SJCRH30 (cell line): ENCODE results near the gene RNF8. TPM values are rescaled to one million over a fixed set of nuclear protein-coding genes. Genes with fewer than 3 reads are reported as not detected.
"Not testable (repeated sequence)": the region's sequence is repeated elsewhere in the genome, so short reads cannot be mapped to it uniquely, and the experiment has no call there.

Experiments
- DNase-seq, 2 experiments: peaks; one replicate each; pipeline ENCODE4 v3.0.0-alpha.2; 2015 to 2020
- H3K27ac ChIP-seq: fragments of 250-450 bp; sonication (Bioruptor Pico); 2 replicates; pipeline ENCODE4 v1.5.1; 2020; ENCODE audit warnings: mild to moderate bottlenecking, moderate library complexity
- H3K27me3 ChIP-seq: fragments of 250-450 bp; sonication (Bioruptor Pico); 2 replicates; pipeline ENCODE4 v1.5.1; 2020; ENCODE audit warnings: mild to moderate bottlenecking, moderate library complexity
- H3K36me3 ChIP-seq: fragments of 250-450 bp; sonication (Bioruptor Pico); 2 replicates; pipeline ENCODE4 v1.5.1; 2020; ENCODE audit warnings: mild to moderate bottlenecking, moderate library complexity
- H3K4me1 ChIP-seq: fragments of 250-450 bp; sonication (Bioruptor Pico); 2 replicates; pipeline ENCODE4 v1.5.1; 2020; ENCODE audit warnings: mild to moderate bottlenecking, moderate library complexity
- H3K4me3 ChIP-seq: fragments of 250-450 bp; sonication (Bioruptor Pico); 2 replicates; pipeline ENCODE4 v1.5.1; 2020; ENCODE audit warnings: mild to moderate bottlenecking, moderate library complexity
- H3K9me3 ChIP-seq: fragments of 250-450 bp; sonication (Bioruptor Pico); replicated peaks from 2 replicates; pipeline ENCODE4 v1.5.1; 2020; ENCODE audit warnings: mild to moderate bottlenecking, moderate library complexity
- total RNA-seq: library from RNA; depleted of rRNA; stranded (reverse); fragments of >200 nt; shearing (Covaris generic); gene quantifications from 2 replicates; pipeline ENCODE4 v1.2.3, GENCODE V29; 2014; rRNA removed

The RNF8 gene
- total RNA-seq = 35.8 and 36.1 TPM in 2 replicates

- no peaks in the 10 kb centered on the region for H3K9me3 ChIP-seq
- no peaks in the 10 kb centered on the region for H3K27me3 ChIP-seq
- H3K4me1 ChIP-seq = peaks cover 3% of the 10 kb centered on the region; the same call in 1 of the 2 replicates
- DNase-seq = peak; percentile 92 to 95
- H3K27ac ChIP-seq = peak within 1 kb of the TSS; percentile 33; the same call in 1 of the 2 replicates
- peak within 1 kb of the TSS; percentile 76 for H3K4me3 ChIP-seq
- H3K36me3 ChIP-seq = no peaks in the 10 kb centered on the region
Observed at GRCh38 chr6:37353761-37354525, at the start of gene RNF8. Gene RNF8, plus strand, starts transcription at chr6:37353983. Its CDS starts 182 bp downstream, at chr6:37354165.

GRCh38 chr6:37304766-37305165 is 49.0 kb upstream of the RNF8 start:
- no peaks in the 10 kb centered on the region for H3K27me3 ChIP-seq
- no peak overlapping the region for H3K4me3 ChIP-seq
- no peaks in the 10 kb centered on the region; the same call in 1 of the 2 replicates for H3K36me3 ChIP-seq
- H3K27ac ChIP-seq = no peak overlapping the region
- peaks cover 16% of the 10 kb centered on the region for H3K4me1 ChIP-seq
- no peak for DNase-seq
- no peaks in the 10 kb centered on the region for H3K9me3 ChIP-seq

- H3K27ac ChIP-seq = peak overlapping the region; percentile 24
- no peaks in the 10 kb centered on the region for H3K9me3 ChIP-seq
- no peaks in the 10 kb centered on the region; the same call in 1 of the 2 replicates for H3K36me3 ChIP-seq
- no peaks in the 10 kb centered on the region for H3K27me3 ChIP-seq
- DNase-seq = peak; percentile 70 to 88
- peaks cover 16% of the 10 kb centered on the region for H3K4me1 ChIP-seq
- H3K4me3 ChIP-seq = no peak overlapping the region
Observed at GRCh38 chr6:37305841-37306425, 47.9 kb upstream of the RNF8 start.

- Histone ChIP-seq H3K36me3 (no peaks in the 10 kb centered on the region), H3K4me1 (peaks cover 16% of the 10 kb centered on the region), H3K27me3 (no peaks in the 10 kb centered on the region), H3K27ac (peak overlapping the region; percentile 24), H3K9me3 (no peaks in the 10 kb centered on the region), H3K4me3 (no peak overlapping the region)
- DNase-seq = peak in 1 of 2 experiments; percentile 25
Observed at GRCh38 chr6:37306624-37307222, 47.1 kb upstream of the RNF8 start.

GRCh38 chr6:37307484-37307883 is 46.3 kb upstream of the RNF8 start:
- not testable (repeated sequence) for H3K4me3 ChIP-seq, H3K27ac ChIP-seq

GRCh38 chr6:37308069-37308815 is 45.5 kb upstream of the RNF8 start:
- no peaks in the 10 kb centered on the region for H3K36me3 ChIP-seq
- H3K27me3 ChIP-seq = no peaks in the 10 kb centered on the region
- H3K9me3 ChIP-seq = no peaks in the 10 kb centered on the region
- no peak overlapping the region for H3K27ac ChIP-seq
- DNase-seq = peak in 1 of 2 experiments; percentile 33
- H3K4me1 ChIP-seq = peaks cover 16% of the 10 kb centered on the region
- no peak overlapping the region for H3K4me3 ChIP-seq

More at GRCh38 chr6:37307484-37307883, 46.3 kb upstream of the RNF8 start:
- not testable (repeated sequence) for DNase-seq, H3K9me3 ChIP-seq, H3K36me3 ChIP-seq, H3K27me3 ChIP-seq
- H3K4me1 ChIP-seq = peaks cover 16% of the 10 kb centered on the region

- no peaks in the 10 kb centered on the region for H3K36me3 ChIP-seq
- no peak for DNase-seq
- H3K27me3 ChIP-seq = no peaks in the 10 kb centered on the region
- peaks cover 16% of the 10 kb centered on the region for H3K4me1 ChIP-seq
- H3K9me3 ChIP-seq = no peaks in the 10 kb centered on the region
- H3K27ac ChIP-seq = no peak overlapping the region
- H3K4me3 ChIP-seq = no peak overlapping the region
Observed at GRCh38 chr6:37309046-37309445, 44.7 kb upstream of the RNF8 start.

- H3K36me3 ChIP-seq = no peaks in the 10 kb centered on the region
- DNase-seq = no peak
- no peaks in the 10 kb centered on the region for H3K27me3 ChIP-seq
- H3K4me3 ChIP-seq = no peak overlapping the region
- H3K4me1 ChIP-seq = peaks cover 16% of the 10 kb centered on the region
- H3K27ac ChIP-seq = no peak overlapping the region
- H3K9me3 ChIP-seq = no peaks in the 10 kb centered on the region
Observed at GRCh38 chr6:37309692-37310091, 44.1 kb upstream of the RNF8 start.

- Histone ChIP-seq H3K36me3 (peaks cover 6% of the 10 kb centered on the region), H3K4me1 (peaks cover 11% of the 10 kb centered on the region), H3K9me3 (no peaks in the 10 kb centered on the region), H3K27me3 (no peaks in the 10 kb centered on the region), H3K4me3 (no peak overlapping the region), H3K27ac (no peak overlapping the region)
- DNase-seq = no peak
Observed at GRCh38 chr6:37310966-37311365, 42.8 kb upstream of the RNF8 start.

GRCh38 chr6:37311741-37312473 is 41.9 kb upstream of the RNF8 start:
- Histone ChIP-seq H3K9me3 (no peaks in the 10 kb centered on the region), H3K4me1 (peaks cover 1% of the 10 kb centered on the region), H3K27me3 (no peaks in the 10 kb centered on the region), H3K27ac (no peak overlapping the region), H3K36me3 (peaks cover 10% of the 10 kb centered on the region), H3K4me3 (no peak overlapping the region)
- DNase-seq = peak in 1 of 2 experiments; percentile 47

GRCh38 chr6:37313723-37314486 is 39.9 kb upstream of the RNF8 start:
- H3K4me3 ChIP-seq = no peak overlapping the region
- DNase-seq = no peak
- H3K27ac ChIP-seq = no peak overlapping the region
- peaks cover 13% of the 10 kb centered on the region for H3K36me3 ChIP-seq
- H3K27me3 ChIP-seq = no peaks in the 10 kb centered on the region
- H3K4me1 ChIP-seq = no peaks in the 10 kb centered on the region
- no peaks in the 10 kb centered on the region for H3K9me3 ChIP-seq

- Histone ChIP-seq H3K4me1 (no peaks in the 10 kb centered on the region), H3K4me3 (no peak overlapping the region), H3K9me3 (no peaks in the 10 kb centered on the region), H3K36me3 (peaks cover 13% of the 10 kb centered on the region), H3K27me3 (no peaks in the 10 kb centered on the region), H3K27ac (no peak overlapping the region)
- peak; percentile 64 to 74 for DNase-seq
Observed at GRCh38 chr6:37314487-37315156, 39.2 kb upstream of the RNF8 start.

GRCh38 chr6:37315157-37315515 is 38.6 kb upstream of the RNF8 start:
- no peak overlapping the region for H3K27ac ChIP-seq
- H3K4me3 ChIP-seq = no peak overlapping the region
- no peaks in the 10 kb centered on the region for H3K4me1 ChIP-seq
- H3K36me3 ChIP-seq = peaks cover 13% of the 10 kb centered on the region
- no peaks in the 10 kb centered on the region for H3K27me3 ChIP-seq
- H3K9me3 ChIP-seq = no peaks in the 10 kb centered on the region
- no peak for DNase-seq
